Mesothelial cell of epicardium (in vitro differentiated cells): ENCODE data around the gene NXT1. TPM values are rescaled to one million over a fixed set of nuclear protein-coding genes. Genes with fewer than 3 reads are reported as not detected.

Source experiments
- DNase-seq, 2 experiments: peaks; one replicate each; pipeline ENCODE4 v3.0.0; 2021; ENCODE audit warnings: low spot score in 2 of 2; ENCODE audit not compliant: unreplicated experiment in 2 of 2
- H3K27ac Mint-ChIP-seq: 2 replicates; pipeline ENCODE4 v1.8.0; 2021; ENCODE audit warnings: mixed read lengths
- H3K27me3 Mint-ChIP-seq: 2 replicates; pipeline ENCODE4 v1.8.0; 2021; ENCODE audit warnings: low read depth, mixed read lengths
- H3K36me3 Mint-ChIP-seq: 2 replicates; pipeline ENCODE4 v1.8.0; 2021; ENCODE audit warnings: mixed read lengths
- H3K4me1 Mint-ChIP-seq: 2 replicates; pipeline ENCODE4 v1.8.0; 2021; ENCODE audit warnings: mixed read lengths
- H3K4me3 Mint-ChIP-seq: 2 replicates; pipeline ENCODE4 v1.8.0; 2021; ENCODE audit warnings: mild to moderate bottlenecking, moderate library complexity, mixed read lengths
- H3K9me3 Mint-ChIP-seq: 2 replicates; pipeline ENCODE4 v1.8.0; 2021; ENCODE audit warnings: mixed read lengths
- total RNA-seq: library from RNA; stranded (reverse); gene quantifications from 3 replicates; pipeline ENCODE4 v1.2.1, GENCODE V29; 2021
- TF ChIP-seq, protein P1 (sequence below): fragments of 200-600 bp; sonication (generic); IDR thresholded peaks from one replicate; pipeline ENCODE4 v1.5.0; 2021; ENCODE audit warnings: antibody characterized with exemption; ENCODE audit not compliant: unreplicated experiment

NXT1 gene
- total RNA-seq, 1 donor from 2014 or later, result 24.8 TPM

DNA sequence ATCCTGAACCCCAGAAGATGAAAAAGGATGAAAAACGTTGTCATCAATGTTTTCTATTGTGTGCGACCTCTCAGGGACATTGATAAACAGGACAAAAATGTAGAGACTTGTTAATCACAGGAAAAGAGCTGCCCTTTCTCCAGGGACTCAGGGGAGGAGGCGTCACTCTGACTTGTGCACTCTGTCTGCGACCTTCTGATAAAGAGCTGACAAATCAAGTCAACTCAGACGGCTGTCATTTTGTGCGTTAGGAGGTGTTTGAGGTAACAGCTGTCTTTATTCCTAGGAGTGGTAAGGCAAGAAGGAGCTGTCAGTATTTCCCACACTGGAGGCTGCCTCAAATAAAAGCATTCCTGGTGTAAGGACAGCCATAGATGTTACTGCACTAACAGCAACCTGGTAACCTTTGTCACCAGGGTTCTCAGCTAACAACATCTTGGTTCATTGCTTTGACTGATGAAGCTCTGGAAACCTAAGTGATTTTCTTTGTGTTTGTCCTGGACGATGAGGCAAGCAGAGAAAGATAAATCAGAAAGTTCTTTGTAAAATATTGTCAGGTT lies 38.6 kb upstream of the NXT1 start:
- H3K9me3 Mint-ChIP-seq, result no peaks in the 10 kb centered on the region
- H3K36me3 Mint-ChIP-seq, result no peaks in the 10 kb centered on the region
- H3K27me3 Mint-ChIP-seq, result peaks cover 7% of the 10 kb centered on the region
- H3K4me3 Mint-ChIP-seq, result no peak overlapping the region
- no peak for DNase-seq
- no peaks in the 10 kb centered on the region for H3K4me1 Mint-ChIP-seq
- no peak overlapping the region for H3K27ac Mint-ChIP-seq
- TF ChIP-seq, protein P1, sequence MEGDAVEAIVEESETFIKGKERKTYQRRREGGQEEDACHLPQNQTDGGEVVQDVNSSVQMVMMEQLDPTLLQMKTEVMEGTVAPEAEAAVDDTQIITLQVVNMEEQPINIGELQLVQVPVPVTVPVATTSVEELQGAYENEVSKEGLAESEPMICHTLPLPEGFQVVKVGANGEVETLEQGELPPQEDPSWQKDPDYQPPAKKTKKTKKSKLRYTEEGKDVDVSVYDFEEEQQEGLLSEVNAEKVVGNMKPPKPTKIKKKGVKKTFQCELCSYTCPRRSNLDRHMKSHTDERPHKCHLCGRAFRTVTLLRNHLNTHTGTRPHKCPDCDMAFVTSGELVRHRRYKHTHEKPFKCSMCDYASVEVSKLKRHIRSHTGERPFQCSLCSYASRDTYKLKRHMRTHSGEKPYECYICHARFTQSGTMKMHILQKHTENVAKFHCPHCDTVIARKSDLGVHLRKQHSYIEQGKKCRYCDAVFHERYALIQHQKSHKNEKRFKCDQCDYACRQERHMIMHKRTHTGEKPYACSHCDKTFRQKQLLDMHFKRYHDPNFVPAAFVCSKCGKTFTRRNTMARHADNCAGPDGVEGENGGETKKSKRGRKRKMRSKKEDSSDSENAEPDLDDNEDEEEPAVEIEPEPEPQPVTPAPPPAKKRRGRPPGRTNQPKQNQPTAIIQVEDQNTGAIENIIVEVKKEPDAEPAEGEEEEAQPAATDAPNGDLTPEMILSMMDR, result no peak

DNA sequence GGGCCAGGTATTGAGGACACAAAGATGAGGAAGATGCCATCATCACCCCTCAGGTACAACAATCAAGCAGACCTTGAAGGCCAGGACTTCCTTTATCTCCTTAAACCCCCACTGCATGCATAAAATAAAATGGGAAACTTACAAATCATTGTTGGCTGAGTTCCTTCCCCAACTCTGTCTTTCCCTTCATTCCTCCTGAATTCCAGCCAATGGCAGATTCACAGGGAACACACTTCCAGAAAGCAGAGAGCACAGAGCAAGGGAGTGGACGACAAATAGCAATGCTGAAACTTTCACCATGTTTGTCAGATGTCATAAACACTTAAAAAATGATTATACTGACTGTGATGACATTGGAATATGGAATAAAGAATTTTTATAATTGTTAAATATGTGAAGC lies 37.3 kb upstream of the NXT1 start:
- Mint-ChIP-seq H3K9me3 (no peaks in the 10 kb centered on the region), H3K4me1 (no peaks in the 10 kb centered on the region), H3K36me3 (no peaks in the 10 kb centered on the region), H3K4me3 (no peak overlapping the region), H3K27me3 (peaks cover 7% of the 10 kb centered on the region), H3K27ac (no peak overlapping the region)
- DNase-seq, result no peak
- TF ChIP-seq, protein P1, result no peak

DNA sequence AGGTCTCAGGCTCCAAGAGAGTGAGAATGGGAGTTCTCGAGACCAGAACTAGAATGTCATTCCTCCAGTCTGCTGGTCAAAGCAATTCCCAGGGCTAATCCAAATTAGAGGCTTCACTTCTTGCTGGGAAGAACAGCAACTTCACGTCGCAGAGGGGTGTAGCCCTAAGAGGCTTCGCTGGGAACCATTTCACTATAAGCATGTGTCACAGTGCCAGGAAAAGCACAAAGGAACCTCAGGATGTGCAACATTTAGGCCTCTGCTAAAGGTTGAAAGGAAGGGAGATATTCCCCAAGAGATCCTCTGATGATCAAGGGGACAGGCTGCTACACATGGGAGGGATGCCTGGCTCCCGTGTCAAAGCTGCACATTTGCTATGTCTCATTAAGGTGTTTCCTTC lies 35.9 kb upstream of the NXT1 start:
- Mint-ChIP-seq H3K4me1 (no peaks in the 10 kb centered on the region), H3K36me3 (no peaks in the 10 kb centered on the region), H3K9me3 (no peaks in the 10 kb centered on the region), H3K27me3 (peaks cover 7% of the 10 kb centered on the region), H3K27ac (no peak overlapping the region), H3K4me3 (no peak overlapping the region)
- TF ChIP-seq, protein P1, result no peak
- DNase-seq, result no peak

DNA sequence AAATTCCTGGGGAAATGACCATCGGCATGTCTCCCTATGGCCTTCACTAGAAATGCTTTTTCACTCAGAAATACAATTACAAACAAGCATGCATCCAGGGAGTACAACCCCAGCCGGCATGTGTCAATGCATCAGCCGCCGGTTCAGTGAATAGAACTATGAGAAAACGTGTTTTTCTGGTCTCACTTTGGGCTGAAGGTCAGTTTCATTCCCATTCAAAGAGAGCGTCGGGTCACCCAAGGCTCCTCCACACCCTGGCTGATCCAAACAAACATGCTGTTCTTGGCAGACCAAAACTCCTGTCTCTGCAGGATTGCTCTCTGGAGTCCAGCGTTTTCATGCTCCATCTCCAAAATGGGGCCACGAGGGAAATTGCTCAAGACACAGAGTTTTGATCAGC lies 35.5 kb upstream of the NXT1 start:
- DNase-seq, result no peak
- Mint-ChIP-seq H3K4me3 (no peak overlapping the region), H3K27me3 (peaks cover 7% of the 10 kb centered on the region), H3K27ac (no peak overlapping the region), H3K9me3 (no peaks in the 10 kb centered on the region), H3K36me3 (no peaks in the 10 kb centered on the region), H3K4me1 (no peaks in the 10 kb centered on the region)
- TF ChIP-seq, protein P1, result no peak

DNA sequence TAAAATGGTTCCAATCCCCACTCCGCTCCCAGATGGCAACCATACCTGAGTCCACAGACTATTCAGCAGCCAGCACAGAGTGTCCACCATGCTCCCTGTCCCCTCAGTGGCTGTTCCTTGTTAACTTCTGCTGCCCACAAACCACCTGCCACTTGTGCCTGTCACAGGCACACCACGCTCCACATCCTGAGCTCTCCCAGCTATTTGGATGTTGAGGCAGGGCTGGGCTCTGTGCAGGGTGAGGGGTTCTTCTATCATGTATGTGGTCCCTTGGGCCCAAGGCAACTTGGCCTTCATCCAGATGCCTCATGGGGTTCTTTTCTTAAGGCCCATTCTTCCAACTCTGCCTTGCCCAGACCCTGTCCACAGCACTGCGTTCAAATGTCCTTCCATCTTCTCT lies 34.0 kb upstream of the NXT1 start:
- no peak overlapping the region for H3K27ac Mint-ChIP-seq

More for the DNA sequence above, 34.0 kb upstream of the NXT1 start:
- no peak overlapping the region for H3K4me3 Mint-ChIP-seq
- no peaks in the 10 kb centered on the region for H3K4me1 Mint-ChIP-seq
- H3K27me3 Mint-ChIP-seq, result peaks cover 7% of the 10 kb centered on the region
- TF ChIP-seq, protein P1, result no peak
- DNase-seq, result no peak
- H3K9me3 Mint-ChIP-seq, result no peaks in the 10 kb centered on the region
- H3K36me3 Mint-ChIP-seq, result no peaks in the 10 kb centered on the region
